ENCODE measurements around the gene RHBDL1. TPM values are rescaled to one million over a fixed set of nuclear protein-coding genes. Genes with fewer than 3 reads are reported as not detected.
A peak's percentile ranks its signal among the peaks of the same experiment; 100 is the strongest.

The RHBDL1 gene
- total and polyA plus RNA-seq, 10 of the 15 experiments (the other 5 are each of a cell fraction or from before 2014, with no cell fraction given): 0.04 to 1.3 (median 0.65) TPM; not detected in 5

GRCh38 chr16:648071-648780 is 27.2 kb upstream of the RHBDL1 start (continued):
- TF ChIP-seq PRDM15 (CRISPR knock-in tag; IDR thresholded peaks at IDR 0.05) (no peak), TCF12 (IDR thresholded peaks at IDR 0.05; ENCODE audit: low read depth, low read length) (peak; percentile 65; the same call in 1 of the 2 replicates), SKIL (IDR thresholded peaks at IDR 0.05; ENCODE audit: low read depth, poor library complexity, severe bottlenecking) (no peak), GATAD2B (conservative IDR thresholded peaks at IDR 0.05; ENCODE audit: low read depth) (0 out of 2 replicates have a peak, but pooled peaks have one; percentile 19), NFYA (IDR thresholded peaks at IDR 0.05; ENCODE audit: borderline replicate concordance, low read depth, low read length) (no peak), RB1 (IDR thresholded peaks at IDR 0.05; ENCODE audit: borderline replicate concordance) (0 out of 2 replicates have a peak, but pooled peaks have one; percentile 41), SIN3A (IDR thresholded peaks at IDR 0.05; ENCODE audit: low read depth, low read length) (peak; percentile 50; the same call in 1 of the 2 replicates), SMARCA5 (IDR thresholded peaks at IDR 0.05) (peak; percentile 92), MYB (IDR thresholded peaks at IDR 0.05; ENCODE audit: borderline replicate concordance, low read depth, low read length) (no peak), RAD21 (IDR thresholded peaks at IDR 0.05; ENCODE audit: insufficient read depth, low read depth, low read length) (0 out of 2 replicates have a peak, but pooled peaks have one; percentile 28), SP1 (IDR thresholded peaks at IDR 0.05; ENCODE audit: low read depth, low read length) (no peak), USF1 (IDR thresholded peaks at IDR 0.05; ENCODE audit: borderline replicate concordance, extremely low read length, insufficient read depth, low read depth, low read length) (no peak)
